Spleen (tissue), 11 donors: Measurements from ENCODE around the gene LENG8. TPM values are rescaled to one million over a fixed set of nuclear protein-coding genes. Genes with fewer than 3 reads are reported as not detected.
"Not testable (repeated sequence)": the region's sequence is repeated elsewhere in the genome, so short reads cannot be mapped to it uniquely, and the experiment has no call there.

ENCODE experiments used
- DNase-seq: peaks from one replicate; pipeline ENCODE4 v3.0.0-alpha.2; 2020
- H3K27ac ChIP-seq, 8 donors: fragments of 200-600 bp; sonication (generic) in 7 of 8; 1 replicate in 4 of 8; 2 replicates in 4 of 8; pipeline versions ENCODE4 v1.5.0 to v1.8.0; 2016 to 2021; ENCODE audit warnings: inconsistent platforms in 4 of 8, mild to moderate bottlenecking in 4 of 8, moderate library complexity in 1 of 8
- H3K27me3 ChIP-seq, 7 donors: fragments of 200-600 bp; sonication (generic) in 6 of 7; replicated peaks in 1 of 7; 1 replicate in 4 of 7; 2 replicates in 3 of 7; pipeline versions ENCODE4 v1.5.0 to v1.8.0; 2016 to 2021; ENCODE audit warnings: inconsistent platforms in 3 of 7, mild to moderate bottlenecking in 1 of 7
- H3K36me3 ChIP-seq, 6 donors: fragments of 200-600 bp; sonication (generic) in 5 of 6; 1 replicate in 4 of 6; 2 replicates in 2 of 6; pipeline versions ENCODE4 v1.5.0 to v1.8.0; 2016 to 2021; ENCODE audit warnings: inconsistent platforms in 2 of 6
- H3K4me1 ChIP-seq, 6 donors: fragments of 200-600 bp; sonication (generic) in 5 of 6; 1 replicate in 3 of 6; 2 replicates in 3 of 6; pipeline versions ENCODE4 v1.5.0 to v1.8.0; 2016 to 2021; ENCODE audit warnings: inconsistent platforms in 3 of 6
- H3K4me3 ChIP-seq, 8 donors: fragments of 200-600 bp; sonication (generic) in 7 of 8; 1 replicate in 4 of 8; 2 replicates in 4 of 8; pipeline versions ENCODE4 v1.5.0 to v1.8.0; 2016 to 2021; ENCODE audit warnings: inconsistent platforms in 4 of 8, mild to moderate bottlenecking in 4 of 8, moderate library complexity in 2 of 8
- H3K9me3 ChIP-seq, 8 donors: fragments of 200-600 bp; sonication (generic) in 7 of 8; 1 replicate in 4 of 8; 2 replicates in 4 of 8; pipeline versions ENCODE4 v1.5.0 to v1.8.0; 2016 to 2021; ENCODE audit warnings: inconsistent platforms in 4 of 8
- POLR2A ChIP-seq, 3 donors: fragments of 450-650 bp; IDR thresholded peaks; one replicate each; pipeline ENCODE4 v1.5.1; 2017; ENCODE audit warnings: antibody characterized with exemption in 3 of 3, mild to moderate bottlenecking in 1 of 3
- POLR2AphosphoS5 ChIP-seq, 3 donors: sonication (generic); formaldehyde crosslinking; IDR thresholded peaks; one replicate each; pipeline ENCODE4 v1.5.1; 2017; ENCODE audit warnings: antibody characterized with exemption in 3 of 3
- WGBS, 5 donors: extraction: QIAGEN DNeasy Blood & Tissue Kit in 3 of 5; methylation state at CpG; one replicate each; pipeline versions ENCODE4 v1.1.5 to v1.1.7; 2013 to 2018; 5-methylcytosine and 5-hydroxymethylcytosine counted together
- intact Hi-C: fragments of 100-400 bp; cut with DNase I; formaldehyde crosslinking; loops from one replicate; pipeline ENCODE4 v1.15.0; 2023; ENCODE audit warnings: low total_unique reads
- polyA plus RNA-seq, 3 donors: library from polyadenylated mRNA; stranded (reverse); fragments of 200-250 nt; gene quantifications; one replicate each; pipeline ENCODE4 v1.2.1, GENCODE V29; 2013
- total RNA-seq, 7 donors: library from RNA; depleted of rRNA in 3 of 7; stranded (reverse); fragments of >200 nt in 3 of 7; fragmentation: NEBNext Ultra II Directional in 4 of 7; extraction: Animal tissue kit (Norgen Biotek cat#: 25700) in 4 of 7; gene quantifications; one replicate each; pipeline versions ENCODE4 v1.1.0 to v1.2.1, GENCODE V29; 2016 to 2021
- TF ChIP-seq, protein P1 (sequence below), 11 experiments: fragments of 200-600 bp in 7 of 11; fragments of 450-650 bp in 4 of 11; sonication (generic) in 4 of 11; IDR thresholded peaks in 8 of 11; conservative IDR thresholded peaks in 3 of 11; 1 replicate in 7 of 11; 2 replicates in 4 of 11; pipeline versions ENCODE4 v1.4.0 to v1.8.0; 2016 to 2021; ENCODE audit warnings: antibody characterized with exemption in 11 of 11, inconsistent platforms in 4 of 11, mild to moderate bottlenecking in 1 of 11
- donor health status: healthy with polysubstance abuse.
- donor health status: DM: no; HTN: no; CAD: no; lungs with moderate emphysema.
- donor health status: DM: no; HTN: no; CAD: no.
- donor health status: Bipolar disorder and iron deficiency.
- donor health status: healthy.
- donor health status: DM: no; HTN: no; CAD: no.
- donor health status: DM: yes; HTN: yes; CAD: no.

The LENG8 gene
- total and polyA plus RNA-seq, 10 donors = 69.2 to 293 (median 178) TPM

DNA sequence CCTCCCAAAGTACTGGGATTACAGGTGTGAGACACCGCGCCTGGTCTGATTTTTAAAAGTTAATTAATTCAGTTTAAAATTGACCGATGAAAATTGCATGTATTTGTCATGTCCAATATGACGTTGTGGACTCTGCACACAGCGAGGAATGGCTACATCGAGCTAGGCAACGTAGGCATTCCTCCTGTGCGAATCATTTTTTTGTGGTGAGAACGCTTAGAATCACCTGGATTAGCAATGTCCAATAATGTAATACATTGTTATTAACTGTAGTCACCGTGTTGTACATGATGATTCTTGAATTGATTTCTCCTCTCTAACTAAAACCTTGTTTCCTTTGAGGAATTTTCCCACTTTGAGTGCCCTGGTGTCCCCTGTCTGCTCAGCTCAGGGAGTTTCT, 57.1 kb downstream of the LENG8 start:
- intact Hi-C loops = no loop called here
- 63 to 89% (median 77%) methylated on average over 10 of the region's 10 CpGs for WGBS, 5 donors
- H3K27me3 ChIP-seq = peaks cover 0 to 56% (median 0%) of the 10 kb centered on the region in 7 donors
- DNase-seq = no peak
- no peak overlapping the region for H3K4me3 ChIP-seq
- TF ChIP-seq POLR2A (IDR thresholded peaks at IDR 0.05) (no peak), POLR2AphosphoS5 (IDR thresholded peaks at IDR 0.05) (no peak)
- TF ChIP-seq, protein P1, sequence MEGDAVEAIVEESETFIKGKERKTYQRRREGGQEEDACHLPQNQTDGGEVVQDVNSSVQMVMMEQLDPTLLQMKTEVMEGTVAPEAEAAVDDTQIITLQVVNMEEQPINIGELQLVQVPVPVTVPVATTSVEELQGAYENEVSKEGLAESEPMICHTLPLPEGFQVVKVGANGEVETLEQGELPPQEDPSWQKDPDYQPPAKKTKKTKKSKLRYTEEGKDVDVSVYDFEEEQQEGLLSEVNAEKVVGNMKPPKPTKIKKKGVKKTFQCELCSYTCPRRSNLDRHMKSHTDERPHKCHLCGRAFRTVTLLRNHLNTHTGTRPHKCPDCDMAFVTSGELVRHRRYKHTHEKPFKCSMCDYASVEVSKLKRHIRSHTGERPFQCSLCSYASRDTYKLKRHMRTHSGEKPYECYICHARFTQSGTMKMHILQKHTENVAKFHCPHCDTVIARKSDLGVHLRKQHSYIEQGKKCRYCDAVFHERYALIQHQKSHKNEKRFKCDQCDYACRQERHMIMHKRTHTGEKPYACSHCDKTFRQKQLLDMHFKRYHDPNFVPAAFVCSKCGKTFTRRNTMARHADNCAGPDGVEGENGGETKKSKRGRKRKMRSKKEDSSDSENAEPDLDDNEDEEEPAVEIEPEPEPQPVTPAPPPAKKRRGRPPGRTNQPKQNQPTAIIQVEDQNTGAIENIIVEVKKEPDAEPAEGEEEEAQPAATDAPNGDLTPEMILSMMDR (IDR thresholded peaks at IDR 0.05 in 8 of 11, conservative IDR thresholded peaks at IDR 0.05 in 3 of 11) = no peak
- H3K9me3 ChIP-seq = no peaks in the 10 kb centered on the region
- H3K4me1 ChIP-seq = peaks cover 0 to 8% (median 2%) of the 10 kb centered on the region in 6 donors
- H3K27ac ChIP-seq = peak overlapping the region in 1 of 8 donors; percentile 1
- H3K36me3 ChIP-seq = no peaks in the 10 kb centered on the region

DNA sequence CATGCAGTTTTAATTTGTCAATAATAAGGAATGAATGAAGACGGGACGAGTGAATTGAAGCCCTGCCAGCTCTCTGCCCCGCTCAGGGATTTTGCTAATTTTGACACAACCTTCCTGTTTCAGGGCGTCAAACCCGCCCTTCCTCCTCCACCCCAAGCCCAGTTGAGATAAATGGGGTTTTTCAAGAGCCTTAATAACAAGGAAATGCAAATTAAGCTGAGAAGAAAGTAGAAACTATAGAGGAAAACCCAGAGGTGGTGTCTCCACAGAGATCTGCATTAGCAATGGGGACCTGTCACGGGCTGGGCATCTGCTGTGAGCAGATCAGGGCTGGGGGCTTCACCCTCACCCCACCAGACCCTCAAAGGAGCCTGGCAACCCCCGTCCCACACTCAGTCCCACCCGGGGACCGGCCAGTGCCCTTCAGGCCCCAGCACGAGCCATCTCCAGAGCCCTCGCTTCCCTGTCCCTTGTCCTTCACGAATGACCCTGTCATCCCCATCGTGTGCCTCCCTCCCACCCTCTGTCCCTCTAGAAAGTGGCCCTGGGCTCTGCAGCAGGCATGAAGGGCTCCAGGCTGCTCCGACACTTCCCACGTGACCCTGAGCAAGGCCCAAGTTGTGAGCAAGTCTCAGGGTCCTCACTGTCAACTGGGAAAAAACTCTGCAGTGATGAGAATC, 58.2 kb downstream of the LENG8 start:
- peak; percentile 75 for DNase-seq
- WGBS, 5 donors = 54 to 67% (median 56%) methylated on average over 10 to 11 of the region's 15 CpGs
- H3K4me3 ChIP-seq, H3K9me3 ChIP-seq, H3K36me3 ChIP-seq, H3K4me1 ChIP-seq, intact Hi-C loops: not testable (repeated sequence)
- peaks cover 0 to 59% (median 0%) of the 10 kb centered on the region in 7 donors for H3K27me3 ChIP-seq
- peak overlapping the region in 3 of 8 donors; percentile 57 to 65 (median 64) for H3K27ac ChIP-seq

DNA sequence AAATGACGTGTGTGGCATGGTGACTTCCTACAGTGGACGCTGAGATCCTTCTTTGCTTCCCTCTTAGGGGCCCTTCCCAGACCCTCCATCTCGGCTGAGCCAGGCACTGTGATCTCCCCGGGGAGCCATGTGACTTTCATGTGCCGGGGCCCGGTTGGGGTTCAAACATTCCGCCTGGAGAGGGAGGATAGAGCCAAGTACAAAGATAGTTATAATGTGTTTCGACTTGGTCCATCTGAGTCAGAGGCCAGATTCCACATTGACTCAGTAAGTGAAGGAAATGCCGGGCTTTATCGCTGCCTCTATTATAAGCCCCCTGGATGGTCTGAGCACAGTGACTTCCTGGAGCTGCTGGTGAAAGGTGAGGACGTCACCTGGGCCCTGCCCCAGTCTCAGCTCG, 58.8 kb downstream of the LENG8 start:
- 60 to 75% (median 71%) methylated on average over 12 of the region's 12 CpGs for WGBS, 5 donors
- intact Hi-C loops = no loop called here
- no peak overlapping the region for H3K27ac ChIP-seq
- H3K4me1 ChIP-seq = peaks cover 0 to 8% (median 2%) of the 10 kb centered on the region in 6 donors
- DNase-seq = no peak
- TF ChIP-seq POLR2AphosphoS5 (IDR thresholded peaks at IDR 0.05) (no peak), POLR2A (IDR thresholded peaks at IDR 0.05) (no peak)
- TF ChIP-seq, protein P1 (IDR thresholded peaks at IDR 0.05 in 8 of 11, conservative IDR thresholded peaks at IDR 0.05 in 3 of 11) = no peak
- no peak overlapping the region for H3K4me3 ChIP-seq
- H3K27me3 ChIP-seq = peaks cover 0 to 54% (median 0%) of the 10 kb centered on the region in 7 donors
- no peaks in the 10 kb centered on the region for H3K36me3 ChIP-seq
- no peaks in the 10 kb centered on the region for H3K9me3 ChIP-seq

DNA sequence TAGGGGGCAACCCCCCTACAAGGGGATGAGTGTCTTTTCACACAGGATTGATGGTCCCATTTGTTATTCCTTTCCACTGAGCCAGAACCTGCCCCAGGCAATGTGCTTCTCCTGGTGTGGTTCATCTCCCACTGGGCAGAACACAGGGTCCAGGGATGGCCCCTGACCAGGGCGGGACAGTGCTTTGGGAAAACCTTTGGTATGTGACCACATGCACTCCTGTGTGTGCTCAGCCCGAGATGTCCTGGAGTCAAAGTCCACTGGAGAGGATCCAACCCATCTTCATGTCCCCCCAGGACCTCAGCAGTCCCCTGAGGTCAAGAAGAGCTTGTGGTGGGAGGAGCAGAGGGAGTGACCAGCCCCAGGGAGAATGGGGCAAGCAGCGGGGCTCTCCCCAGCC, 59.5 kb downstream of the LENG8 start:
- intact Hi-C loops, H3K27ac ChIP-seq, H3K36me3 ChIP-seq, H3K4me1 ChIP-seq, H3K9me3 ChIP-seq, DNase-seq, H3K4me3 ChIP-seq: not testable (repeated sequence)
- WGBS, 5 donors = 63 to 100% (median 83%) methylated on average over 1 to 2 of the region's 3 CpGs
- peaks cover 0 to 54% (median 0%) of the 10 kb centered on the region in 7 donors for H3K27me3 ChIP-seq

DNA sequence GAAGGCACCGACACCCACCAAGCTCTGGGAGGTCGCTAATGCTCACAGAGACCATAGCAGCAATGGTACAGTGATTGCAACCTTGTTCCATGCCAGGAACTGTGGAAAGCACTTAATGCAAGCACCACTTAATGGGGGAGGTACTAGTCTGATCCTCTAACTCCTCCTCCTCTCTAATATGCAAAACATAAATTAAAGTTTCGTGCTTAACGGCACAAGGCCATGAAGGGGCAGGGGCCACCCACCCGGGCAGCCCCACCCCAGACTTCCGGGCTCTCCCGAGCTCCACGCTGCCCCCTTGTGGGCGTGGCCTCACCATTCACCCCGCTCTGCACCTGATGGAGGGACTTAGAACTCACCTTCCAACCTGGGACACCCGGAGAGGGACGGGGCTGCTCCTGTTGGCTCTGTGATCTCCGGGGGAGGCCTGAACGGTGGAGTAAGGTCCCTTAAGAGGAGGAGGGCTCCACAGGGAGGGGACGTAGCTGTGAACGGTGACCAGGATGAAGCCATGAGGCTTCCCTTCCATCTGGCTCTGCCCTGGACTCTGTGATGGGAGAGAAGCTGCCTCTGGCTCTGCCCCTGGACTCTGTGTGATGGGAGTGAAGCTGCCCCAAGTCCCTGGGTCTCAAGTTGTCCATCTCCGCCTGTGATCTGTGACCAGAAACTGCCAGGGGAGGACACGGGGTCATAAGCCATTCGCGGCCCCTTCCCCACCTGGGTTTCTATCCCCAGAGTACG, 60.4 kb downstream of the LENG8 start:
- H3K4me1 ChIP-seq, H3K36me3 ChIP-seq, H3K27ac ChIP-seq, H3K9me3 ChIP-seq, intact Hi-C loops, H3K4me3 ChIP-seq, DNase-seq: not testable (repeated sequence)
- 51 to 82% (median 60%) methylated on average over 3 to 9 of the region's 21 CpGs; no CpG with 5 or more reads in 1 of the 5 donors for WGBS, 5 donors
- H3K27me3 ChIP-seq = peaks cover 0 to 57% (median 0%) of the 10 kb centered on the region in 7 donors
- TF ChIP-seq, protein P1 (IDR thresholded peaks at IDR 0.05 in 8 of 11, conservative IDR thresholded peaks at IDR 0.05 in 3 of 11) = peak in 2 of 11 experiments; percentile 10 to 25
